VCaP (cell line): ENCODE measurements around the gene PHF19.

ENCODE experiments used
- H3K27ac ChIP-seq: fragments of 450-650 bp; 2 replicates; pipeline ENCODE4 v1.5.1; 2017
- TF ChIP-seq, protein P1 (sequence below): fragments of 450-650 bp; conservative IDR thresholded peaks from 2 replicates; pipeline ENCODE4 v1.5.1; 2017; ENCODE audit warnings: mild to moderate bottlenecking, moderate library complexity

Gene PHF19

DNA sequence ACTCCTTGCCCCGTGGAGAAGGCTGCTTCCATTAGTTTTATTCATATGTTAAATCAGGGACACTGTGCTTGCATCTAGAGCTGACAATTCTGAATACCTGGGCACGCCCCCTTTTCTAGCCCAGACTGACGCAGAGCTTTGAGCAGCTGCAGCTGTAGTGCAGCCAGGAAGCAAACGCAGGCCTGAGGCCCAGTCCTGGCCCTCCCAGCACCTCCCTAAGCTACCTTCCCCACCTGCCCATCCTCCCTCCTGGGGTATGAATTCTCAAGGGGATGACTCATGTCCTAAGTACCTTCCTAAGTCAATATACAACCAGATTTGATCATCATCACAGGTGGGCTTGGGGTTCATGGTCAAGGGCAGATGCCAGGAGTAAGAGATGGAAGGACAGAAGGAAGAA, 3.5 kb downstream of the PHF19 start:
- H3K27ac ChIP-seq = no peak overlapping the region
- TF ChIP-seq, protein P1, sequence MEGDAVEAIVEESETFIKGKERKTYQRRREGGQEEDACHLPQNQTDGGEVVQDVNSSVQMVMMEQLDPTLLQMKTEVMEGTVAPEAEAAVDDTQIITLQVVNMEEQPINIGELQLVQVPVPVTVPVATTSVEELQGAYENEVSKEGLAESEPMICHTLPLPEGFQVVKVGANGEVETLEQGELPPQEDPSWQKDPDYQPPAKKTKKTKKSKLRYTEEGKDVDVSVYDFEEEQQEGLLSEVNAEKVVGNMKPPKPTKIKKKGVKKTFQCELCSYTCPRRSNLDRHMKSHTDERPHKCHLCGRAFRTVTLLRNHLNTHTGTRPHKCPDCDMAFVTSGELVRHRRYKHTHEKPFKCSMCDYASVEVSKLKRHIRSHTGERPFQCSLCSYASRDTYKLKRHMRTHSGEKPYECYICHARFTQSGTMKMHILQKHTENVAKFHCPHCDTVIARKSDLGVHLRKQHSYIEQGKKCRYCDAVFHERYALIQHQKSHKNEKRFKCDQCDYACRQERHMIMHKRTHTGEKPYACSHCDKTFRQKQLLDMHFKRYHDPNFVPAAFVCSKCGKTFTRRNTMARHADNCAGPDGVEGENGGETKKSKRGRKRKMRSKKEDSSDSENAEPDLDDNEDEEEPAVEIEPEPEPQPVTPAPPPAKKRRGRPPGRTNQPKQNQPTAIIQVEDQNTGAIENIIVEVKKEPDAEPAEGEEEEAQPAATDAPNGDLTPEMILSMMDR = no peak

DNA sequence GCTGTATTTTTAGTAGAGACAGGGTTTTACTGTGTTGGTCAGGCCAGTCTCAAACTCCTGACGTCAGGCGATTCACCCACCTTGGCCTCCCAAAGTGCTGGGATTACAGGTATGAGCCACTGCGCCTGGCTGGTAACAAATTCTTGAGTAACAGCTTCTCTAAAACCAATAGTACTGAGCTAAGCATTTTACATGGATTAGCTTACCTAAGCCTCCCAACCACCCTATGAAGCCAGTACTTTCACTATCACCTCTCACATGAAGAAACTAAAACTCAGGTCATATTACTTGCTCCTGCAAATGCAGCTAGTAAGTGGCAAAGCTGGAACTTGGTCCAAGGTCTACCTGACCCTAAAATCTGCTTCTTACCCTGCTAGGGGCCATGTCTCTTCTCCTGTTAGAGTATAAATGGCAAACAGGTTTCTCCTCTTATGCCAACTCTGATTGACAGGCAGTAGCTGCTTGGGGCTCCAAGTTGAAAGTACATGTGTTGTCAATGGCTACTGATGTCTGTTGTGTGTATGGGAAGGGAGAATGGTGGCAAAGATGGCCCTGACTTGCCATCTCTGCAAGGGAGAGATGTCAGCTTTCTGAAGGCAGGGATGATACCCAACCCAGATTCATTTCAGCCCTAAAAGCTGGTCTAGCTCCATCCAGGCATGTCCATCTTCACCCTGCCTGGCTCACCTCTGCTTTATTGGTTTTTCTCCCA, 4.0 kb downstream of the PHF19 start:
- TF ChIP-seq, protein P1 = no peak
- H3K27ac ChIP-seq = no peak overlapping the region

DNA sequence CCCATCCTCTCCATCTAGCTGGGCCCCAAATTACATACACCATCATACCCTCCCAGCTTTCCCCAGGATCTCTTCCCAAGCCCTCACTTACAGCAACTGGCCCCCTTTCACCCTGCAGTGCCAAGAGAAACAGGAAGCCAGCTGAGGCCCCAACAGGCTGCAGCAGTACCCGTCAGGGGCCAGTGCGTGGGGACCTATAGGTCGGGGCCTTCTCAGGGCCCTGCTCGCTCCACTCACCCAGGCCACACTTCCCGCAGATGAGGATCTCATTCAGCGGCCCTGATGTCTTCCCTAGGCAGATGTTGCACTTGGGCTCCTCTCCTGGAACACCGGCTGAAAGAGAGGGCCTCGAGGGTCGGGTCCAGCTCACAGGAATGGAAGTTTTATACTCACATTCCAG, 6.8 kb downstream of the PHF19 start:
- no peak overlapping the region for H3K27ac ChIP-seq
- TF ChIP-seq, protein P1 = no peak

DNA sequence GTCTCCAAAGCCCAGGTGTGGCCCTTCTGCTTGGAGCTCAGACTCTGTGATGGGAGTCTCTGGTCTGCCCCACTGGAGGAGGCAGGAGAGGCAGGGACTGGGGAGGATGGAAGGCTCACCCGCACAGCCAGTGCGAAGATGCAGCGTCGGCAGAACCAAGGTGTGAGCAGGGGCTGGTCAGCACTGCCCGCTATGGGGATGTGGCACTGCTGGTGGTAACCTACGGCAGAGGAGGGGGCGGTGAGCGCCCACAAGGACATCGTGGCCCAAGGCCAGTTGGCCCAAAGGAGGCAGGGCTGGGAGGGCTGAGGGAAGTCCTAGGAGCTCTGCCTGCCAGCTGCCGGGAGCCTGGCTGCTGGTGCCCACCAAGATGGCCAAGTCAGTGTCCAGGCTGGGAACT, 7.3 kb downstream of the PHF19 start:
- TF ChIP-seq, protein P1 = no peak
- peak overlapping the region; percentile 76 for H3K27ac ChIP-seq

DNA sequence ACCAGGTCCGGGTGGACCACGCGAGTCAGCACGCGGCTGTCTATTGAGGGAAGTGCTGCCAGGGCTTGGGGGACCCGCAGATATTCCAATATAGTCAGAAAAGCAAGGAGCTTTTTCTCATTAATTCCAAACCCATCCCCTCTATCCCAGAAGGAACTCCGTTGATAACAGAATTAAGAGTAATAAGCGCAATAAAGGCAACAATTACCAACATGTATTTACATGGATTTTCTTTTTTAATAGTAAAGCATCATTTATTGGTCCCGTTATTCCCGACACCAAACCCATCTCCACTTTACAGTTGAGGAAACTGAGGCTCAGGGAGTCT, 7.7 kb downstream of the PHF19 start:
- TF ChIP-seq, protein P1 = peak; percentile 35
- H3K27ac ChIP-seq = peak overlapping the region; percentile 76

DNA sequence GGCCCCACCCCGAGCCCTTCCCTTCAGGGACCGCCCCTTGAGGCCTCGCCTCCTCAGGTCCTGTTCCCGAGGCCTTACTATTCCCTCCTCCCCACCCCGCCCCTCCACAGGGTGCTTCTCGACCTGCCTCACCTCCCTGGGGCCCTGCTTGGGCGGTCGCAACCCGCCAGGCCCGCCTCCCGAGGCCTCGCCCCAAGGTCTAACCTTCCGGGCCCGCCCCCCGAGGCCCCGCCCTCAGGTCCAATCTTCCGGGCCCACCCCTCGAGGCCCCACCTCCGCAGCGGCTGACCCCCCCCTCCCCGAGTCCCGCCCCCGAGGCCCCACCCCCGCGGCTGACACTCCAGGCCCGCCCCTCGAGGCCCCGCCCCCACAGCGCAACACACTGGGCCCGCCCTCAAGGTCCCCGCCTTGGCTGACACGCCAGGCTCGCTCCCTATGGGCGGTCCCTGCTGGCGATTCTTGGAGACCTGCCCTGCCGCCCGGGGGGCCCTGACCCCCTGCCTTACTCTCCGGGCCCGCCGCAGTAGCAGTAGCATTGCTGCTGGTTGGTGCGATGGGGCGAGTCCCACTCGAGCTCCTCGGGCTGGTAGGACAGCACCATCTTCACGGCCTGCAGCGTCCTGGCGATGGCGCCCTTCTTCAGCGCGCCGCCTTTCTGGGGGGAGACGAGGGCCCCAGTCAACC, 8.2 kb downstream of the PHF19 start:
- H3K27ac ChIP-seq = peak overlapping the region; percentile 76
- TF ChIP-seq, protein P1 = peak; percentile 72

DNA sequence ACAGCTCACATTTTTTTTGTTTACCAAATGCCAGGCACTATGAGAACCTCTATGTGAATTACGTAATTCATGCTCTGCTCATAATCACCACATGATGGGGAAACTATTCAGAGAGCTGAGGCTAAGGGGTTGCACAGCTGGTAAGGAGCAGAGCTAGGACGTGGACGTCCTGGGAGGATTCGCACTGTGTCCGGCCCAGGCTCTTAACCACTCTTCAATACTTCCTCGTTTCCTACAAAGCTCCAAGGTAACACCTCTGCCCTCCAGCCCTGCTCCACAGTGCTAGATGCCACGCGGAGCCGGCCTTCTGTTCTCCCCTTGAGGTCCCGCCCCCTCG, 8.7 kb downstream of the PHF19 start:
- H3K27ac ChIP-seq = peak overlapping the region; percentile 76
- TF ChIP-seq, protein P1 = no peak
